Measurements from ENCODE around the gene DNAJC15.

Gene DNAJC15

GRCh38 chr13:43129511-43130110, 106.2 kb downstream of the DNAJC15 start:
- DNase-seq: no peak

DNA sequence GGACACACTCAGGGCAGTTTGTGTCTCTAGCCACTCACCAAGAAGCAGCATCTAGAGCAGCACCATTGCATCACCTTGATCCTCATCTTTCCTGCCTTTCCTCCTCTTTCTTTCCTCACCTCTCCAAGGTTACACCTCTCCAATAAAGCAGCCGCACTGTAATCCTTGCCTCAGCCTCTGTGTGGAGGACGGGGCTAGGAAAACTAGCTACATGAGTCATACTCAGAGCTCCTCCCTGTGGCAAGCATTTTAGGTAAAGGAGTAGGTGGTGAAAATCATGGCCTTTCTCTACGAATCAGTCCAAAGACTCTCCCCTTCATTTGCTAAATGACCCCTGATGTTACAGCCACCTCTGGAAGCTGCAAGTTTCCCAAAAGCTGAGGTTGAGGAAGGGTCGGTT, 108.9 kb downstream of the DNAJC15 start:
- no peak for DNase-seq

GRCh38 chr13:43132911-43133310, 109.5 kb downstream of the DNAJC15 start:
- DNase-seq: no peak

DNA sequence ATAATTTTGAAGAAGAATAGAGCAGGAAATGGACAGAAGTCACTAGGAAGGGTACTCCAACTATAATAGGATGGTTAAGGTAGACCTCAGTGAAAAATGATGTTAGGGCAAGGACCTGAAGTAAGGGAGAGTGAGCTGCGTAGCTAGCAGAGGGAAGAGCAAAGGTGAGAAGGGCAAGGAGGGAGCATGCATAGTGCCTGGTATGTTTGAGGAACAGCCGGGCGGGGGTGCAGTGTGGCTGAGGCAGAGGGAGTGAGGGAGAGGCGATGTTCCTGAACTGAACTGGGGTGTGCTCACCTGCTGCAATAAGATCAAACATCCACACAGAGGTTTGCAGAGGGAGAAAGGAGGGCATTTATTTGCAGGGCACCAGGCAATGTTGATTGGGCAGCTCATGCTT, 110.4 kb downstream of the DNAJC15 start:
- DNase-seq: no peak

- no peak for DNase-seq
Measured at GRCh38 chr13:43134868-43135267, 111.5 kb downstream of the DNAJC15 start.

- no peak for DNase-seq
Measured at GRCh38 chr13:43135516-43135915, 112.1 kb downstream of the DNAJC15 start.

DNA sequence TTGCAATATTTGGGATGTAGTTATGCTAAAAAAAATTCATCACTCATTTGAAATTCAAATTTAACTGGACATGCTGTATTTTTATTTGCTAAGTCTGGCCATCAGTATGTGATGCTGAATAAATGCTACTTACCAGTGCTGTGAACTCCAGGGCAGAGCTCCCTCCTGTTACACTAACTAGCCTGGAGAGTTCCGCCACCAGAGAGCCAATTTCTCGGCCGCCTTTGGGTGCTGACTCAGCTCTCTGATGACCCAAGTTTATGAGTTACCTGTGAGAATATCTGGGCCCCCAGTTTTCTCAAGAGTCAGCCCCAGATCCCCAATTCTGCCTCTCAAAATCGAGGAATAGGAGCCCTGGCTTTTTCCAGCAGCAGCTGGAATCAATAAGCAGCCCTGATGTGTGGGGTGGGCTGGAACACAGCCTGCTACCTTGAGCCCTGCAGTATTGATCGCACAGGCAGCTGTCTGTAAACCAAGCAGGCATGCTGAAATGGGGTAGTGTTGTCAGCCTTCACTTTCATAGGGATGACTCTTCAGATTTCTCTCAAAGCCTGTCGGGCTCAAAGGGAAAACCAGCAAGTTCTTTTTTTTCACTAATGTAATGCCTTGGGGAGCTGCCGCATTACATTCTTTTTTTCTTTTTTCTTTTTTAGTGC, 113.7 kb downstream of the DNAJC15 start:
- DNase-seq: no peak

DNA sequence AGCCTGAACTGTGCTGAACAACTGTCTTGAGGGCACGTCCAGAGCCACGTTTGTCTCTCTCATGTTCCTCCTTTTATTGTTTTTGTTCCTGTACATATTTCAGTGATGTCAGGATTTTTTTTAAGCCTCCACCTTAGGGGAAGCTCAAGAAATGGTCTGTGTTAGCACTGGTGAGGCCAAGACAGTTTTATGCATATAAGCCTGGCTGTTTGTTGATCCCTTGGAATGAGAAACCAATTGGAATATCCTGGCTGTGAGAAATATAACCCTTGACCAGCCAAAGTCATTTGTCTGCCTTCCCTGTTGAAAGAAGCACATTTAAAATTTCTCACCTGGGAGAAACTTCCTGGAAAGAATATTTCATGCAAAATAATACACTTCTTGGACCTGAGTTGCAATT, 115.8 kb downstream of the DNAJC15 start:
- no peak for DNase-seq

- no peak for DNase-seq
Measured at GRCh38 chr13:43139921-43140320, 116.5 kb downstream of the DNAJC15 start.

GRCh38 chr13:43140985-43141384, 117.6 kb downstream of the DNAJC15 start:
- no peak for DNase-seq

- no peak for DNase-seq
Measured at GRCh38 chr13:43141685-43142084, 118.3 kb downstream of the DNAJC15 start.

- no peak for DNase-seq
Measured at GRCh38 chr13:43143591-43143990, 120.2 kb downstream of the DNAJC15 start.

GRCh38 chr13:43145534-43146196, 122.3 kb downstream of the DNAJC15 start:
- DNase-seq: no peak

GRCh38 chr13:43146400-43146799, 123.0 kb downstream of the DNAJC15 start:
- DNase-seq: no peak

DNA sequence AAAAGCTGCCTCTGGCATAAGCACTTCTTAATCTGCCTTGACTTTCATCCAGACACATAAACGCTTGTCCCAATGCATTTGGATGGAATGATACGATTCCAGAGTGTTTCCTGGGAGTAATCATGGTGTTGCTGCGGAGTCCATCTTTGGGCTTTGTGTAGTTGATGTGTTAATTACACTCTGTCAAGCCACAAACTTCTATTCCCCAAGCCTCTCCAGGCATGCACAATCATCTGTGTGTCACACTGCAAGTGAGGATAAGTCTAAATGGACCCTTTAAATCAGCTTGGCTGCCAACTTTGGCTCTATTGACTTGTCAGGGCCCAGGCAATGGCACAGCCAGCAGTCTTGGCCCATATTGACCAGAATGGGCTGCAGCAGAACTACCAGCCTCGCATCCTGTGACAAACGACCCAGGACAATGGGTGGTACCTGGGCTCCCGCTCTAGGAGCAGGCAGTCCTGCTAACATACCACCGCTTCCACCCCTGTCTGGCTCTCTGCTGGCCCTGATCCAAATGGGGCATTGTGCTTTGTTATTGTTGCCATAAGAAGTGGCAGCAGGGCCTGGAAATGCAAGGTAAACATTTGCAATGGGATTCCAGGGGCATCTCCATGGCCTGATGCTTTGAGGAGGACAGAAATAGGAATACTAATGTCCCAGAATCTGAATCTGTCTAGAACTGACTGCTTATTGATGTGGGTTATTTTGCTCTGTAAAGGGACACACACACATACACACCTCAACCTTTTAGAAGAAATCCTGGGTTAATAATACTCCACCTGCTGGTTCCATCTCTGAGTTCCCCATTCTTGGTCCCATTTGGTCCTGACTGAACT, 127.2 kb downstream of the DNAJC15 start:
- DNase-seq: no peak

- no peak for DNase-seq
Measured at GRCh38 chr13:43153436-43154090, 130.2 kb downstream of the DNAJC15 start.

- no peak for DNase-seq
Measured at GRCh38 chr13:43154156-43154651, 130.8 kb downstream of the DNAJC15 start.

GRCh38 chr13:43154839-43155238, 131.5 kb downstream of the DNAJC15 start:
- DNase-seq: no peak

DNA sequence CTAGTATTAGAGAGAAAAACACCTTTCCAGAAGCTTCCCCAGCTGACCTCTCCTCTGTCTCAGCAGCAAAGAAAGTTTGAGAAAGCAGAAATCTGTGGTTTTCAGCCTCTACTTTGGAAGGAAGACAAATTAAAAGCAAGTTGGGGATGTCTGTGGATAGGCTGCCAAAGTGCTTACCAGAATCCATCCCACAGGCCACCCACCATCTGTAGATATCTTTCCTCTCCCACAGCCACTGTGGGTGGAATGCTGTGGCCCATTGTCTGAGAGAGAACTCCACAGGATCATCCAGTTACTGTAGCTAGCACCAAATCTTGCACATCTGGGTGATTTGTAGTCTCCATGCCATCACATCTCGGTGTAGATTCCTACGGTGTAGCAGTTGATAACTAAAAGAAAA, 133.5 kb downstream of the DNAJC15 start:
- DNase-seq: no peak

- no peak for DNase-seq
Measured at GRCh38 chr13:43157796-43158195, 134.4 kb downstream of the DNAJC15 start.

DNA sequence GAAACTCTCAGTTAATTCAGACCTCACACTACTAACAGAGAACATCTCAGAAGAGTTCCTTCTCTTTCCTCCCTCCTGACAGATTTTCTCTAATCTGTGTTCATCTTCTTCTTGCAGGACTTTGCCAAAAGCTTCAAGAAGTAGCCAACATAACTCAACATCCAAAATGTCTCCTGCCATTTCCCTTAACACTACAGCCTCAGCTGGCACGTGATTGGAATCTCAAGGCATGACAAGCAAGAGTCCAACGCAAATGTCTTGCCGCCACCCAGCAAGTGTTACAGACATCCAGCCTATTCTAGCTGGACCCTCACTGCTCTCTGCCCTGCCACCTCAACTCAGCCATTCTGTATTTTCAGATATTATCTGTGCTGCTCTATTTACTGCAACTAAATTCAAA, 135.1 kb downstream of the DNAJC15 start:
- no peak for DNase-seq

- no peak for DNase-seq
Measured at GRCh38 chr13:43159026-43159461, 135.7 kb downstream of the DNAJC15 start.

Data from NCI-H510A treated with DMSO at 0.1 percent for 48 hours (cell line).